ENCODE results near the gene AUTS2.
A peak's percentile ranks its signal among the peaks of the same experiment; 100 is the strongest.

The AUTS2 gene

GRCh38 chr7:69598081-69598486 is at the start of gene AUTS2:
Gene AUTS2, plus strand, starts transcription at chr7:69598475. Its CDS starts 1,179 bp downstream, at chr7:69599654.
- peak in 1 of 2 donors; percentile 23 for DNase-seq (ENCODE audit: low read depth in 2 of 2)

- DNase-seq (ENCODE audit: low read depth in 2 of 2) = no peak
Measured at GRCh38 chr7:69550991-69551390, 47.3 kb upstream of the AUTS2 start.

- DNase-seq (ENCODE audit: low read depth in 2 of 2) = no peak
Measured at GRCh38 chr7:69553190-69553589, 45.1 kb upstream of the AUTS2 start.

- DNase-seq (ENCODE audit: low read depth in 2 of 2) = no peak
Measured at GRCh38 chr7:69561266-69561960, 36.9 kb upstream of the AUTS2 start.

- DNase-seq (ENCODE audit: low read depth in 2 of 2) = no peak
Measured at GRCh38 chr7:69564454-69565417, 33.5 kb upstream of the AUTS2 start.

GRCh38 chr7:69567800-69568199 is 30.5 kb upstream of the AUTS2 start:
- no peak for DNase-seq (ENCODE audit: low read depth in 2 of 2)

- no peak for DNase-seq (ENCODE audit: low read depth in 2 of 2)
Measured at GRCh38 chr7:69568266-69568665, 30.0 kb upstream of the AUTS2 start.

- no peak for DNase-seq (ENCODE audit: low read depth in 2 of 2)
Measured at GRCh38 chr7:69575651-69576050, 22.6 kb upstream of the AUTS2 start.

- no peak for DNase-seq (ENCODE audit: low read depth in 2 of 2)
Measured at GRCh38 chr7:69577221-69577620, 21.1 kb upstream of the AUTS2 start.

- DNase-seq (ENCODE audit: low read depth in 2 of 2) = no peak
Measured at GRCh38 chr7:69585169-69585568, 13.1 kb upstream of the AUTS2 start.

- DNase-seq (ENCODE audit: low read depth in 2 of 2) = no peak
Measured at GRCh38 chr7:69586321-69586720, 12.0 kb upstream of the AUTS2 start.

- no peak for DNase-seq (ENCODE audit: low read depth in 2 of 2)
Measured at GRCh38 chr7:69588773-69589172, 9.5 kb upstream of the AUTS2 start.

- no peak for DNase-seq (ENCODE audit: low read depth in 2 of 2)
Measured at GRCh38 chr7:69591805-69592204, 6.5 kb upstream of the AUTS2 start.

GRCh38 chr7:69593511-69593910 is 4.8 kb upstream of the AUTS2 start:
- no peak for DNase-seq (ENCODE audit: low read depth in 2 of 2)

GRCh38 chr7:69595415-69595814 is 2.9 kb upstream of the AUTS2 start:
- no peak for DNase-seq (ENCODE audit: low read depth in 2 of 2)

GRCh38 chr7:69596056-69596455 is 2.2 kb upstream of the AUTS2 start:
- DNase-seq (ENCODE audit: low read depth in 2 of 2) = no peak

GRCh38 chr7:69596723-69597277 is 1.5 kb upstream of the AUTS2 start:
- no peak for DNase-seq (ENCODE audit: low read depth in 2 of 2)

GRCh38 chr7:69597278-69598076 is 798 bp upstream of the AUTS2 start:
- DNase-seq (ENCODE audit: low read depth in 2 of 2) = no peak

GRCh38 chr7:69598487-69599285 is 411 bp downstream of the AUTS2 start:
- DNase-seq (ENCODE audit: low read depth in 2 of 2) = no peak

GRCh38 chr7:69599286-69599954 is 1.1 kb downstream of the AUTS2 start:
- DNase-seq (ENCODE audit: low read depth in 2 of 2) = no peak

All from stimulated activated CD8-positive, alpha-beta memory T cell treated with anti-CD3 and anti-CD28 coated beads, Interleukin-2, amount 100 ng/mL, for 1 hour (primary cell).